HepG2 (cell line): ENCODE data around the gene CAMK1D. TPM values are rescaled to one million over a fixed set of nuclear protein-coding genes. Genes with fewer than 3 reads are reported as not detected.

ENCODE experiments used
- ATAC-seq: fragments of 200-7000 bp; cut with Tn5 transposase; 3 replicates; pipeline ENCODE4 v1.9.1; 2020; ENCODE audit warnings: mild to moderate bottlenecking, moderate library complexity
- BruUV-seq: library from RNA; stranded (reverse); fragments of 400-500 nt; replicated peaks from 2 replicates; lab custom pipeline; 2021; lab: Mats Ljungman, UMichigan
- CTCF ChIA-PET: fragments of 300-600 bp; formaldehyde crosslinking; extraction: SDS; loops from one replicate; lab custom pipeline; 2021; ENCODE audit warnings: low total read pairs, inconsistent platforms, low intra/inter-chr PET ratio; lab: Yijun Ruan, JAX
- POLR2A ChIA-PET: fragments of 350-600 bp; sonication (Branson Sonifier 250); formaldehyde crosslinking; loops from one replicate; lab custom pipeline; 2020; ENCODE audit warnings: antibody characterized with exemption, inconsistent platforms; lab: Yijun Ruan, JAX
- DNase-seq: peaks from one replicate; pipeline ENCODE4 v3.0.0-alpha.2; 2015; ENCODE audit warnings: low spot score
- FAIRE-seq: peaks from 3 replicates; lab custom pipeline; 2011; peaks lifted over from hg19 to GRCh38; lab: Jason Lieb, UNC
- H2AFZ ChIP-seq: one replicate; pipeline ENCODE4 v1.6.1; 2011; ENCODE audit warnings: low read length, inconsistent platforms
- H3K27ac ChIP-seq: fragments of 300-600 bp; 3 replicates; pipeline ENCODE4 v1.8.0; 2011; ENCODE audit warnings: mixed run types, mild to moderate bottlenecking, mixed read lengths, low read length, inconsistent platforms; ENCODE audit not compliant: insufficient read depth; ENCODE audit errors: extremely low read length
- H3K27me3 ChIP-seq, 2 experiments: fragments of 200-600 bp in 1 of 2; 2 replicates in 1 of 2; 3 replicates in 1 of 2; pipeline versions ENCODE4 v1.6.0 to v1.8.0; 2011; ENCODE audit warnings: low read length in 2 of 2, mild to moderate bottlenecking in 2 of 2, moderate library complexity in 2 of 2, inconsistent platforms in 1 of 2; ENCODE audit not compliant: insufficient read depth in 2 of 2, control insufficient read depth in 1 of 2
- H3K36me3 ChIP-seq, 2 experiments: fragments of 200-600 bp in 1 of 2; replicated peaks in 1 of 2; 2 replicates in 1 of 2; 3 replicates in 1 of 2; pipeline versions ENCODE4 v1.5.1 to v1.8.0; 2011; ENCODE audit warnings: low read length in 2 of 2, inconsistent platforms in 1 of 2; ENCODE audit not compliant: insufficient read depth in 2 of 2, control insufficient read depth in 1 of 2
- H3K4me1 ChIP-seq: 2 replicates; pipeline ENCODE4 v1.5.1; 2012; ENCODE audit warnings: low read length, inconsistent platforms; ENCODE audit not compliant: insufficient read depth
- H3K4me2 ChIP-seq: 2 replicates; pipeline ENCODE4 v1.6.0; 2011; ENCODE audit warnings: low read depth, low read length, inconsistent platforms
- H3K4me3 ChIP-seq, 3 experiments: fragments of 200-600 bp in 1 of 3; sonication (generic), shearing (Covaris generic) in 1 of 3; replicated peaks in 1 of 3; 2 replicates each; pipeline ENCODE4 v1.5.1; 2011 to 2016; ENCODE audit warnings: low read length in 3 of 3, inconsistent platforms in 2 of 3, low read depth in 2 of 3, mild to moderate bottlenecking in 2 of 3, control low read depth in 1 of 3, mixed read lengths in 1 of 3; ENCODE audit not compliant: insufficient read depth in 1 of 3
- H3K79me2 ChIP-seq: one replicate; pipeline ENCODE4 v1.6.1; 2011; ENCODE audit warnings: low read length, inconsistent platforms; ENCODE audit not compliant: insufficient read depth
- H3K9ac ChIP-seq: 2 replicates; pipeline ENCODE4 v1.6.0; 2011; ENCODE audit warnings: mild to moderate bottlenecking, low read depth, low read length, inconsistent platforms; ENCODE audit not compliant: insufficient read depth
- H3K9me3 ChIP-seq: 2 replicates; pipeline ENCODE4 v1.5.1; 2012; ENCODE audit warnings: mild to moderate bottlenecking, low read length
- H4K20me1 ChIP-seq: 2 replicates; pipeline ENCODE4 v1.6.0; 2011; ENCODE audit warnings: inconsistent platforms, mild to moderate bottlenecking, low read length, moderate library complexity; ENCODE audit not compliant: insufficient read depth
- DBP ChIP-seq: sonication (generic); formaldehyde crosslinking; IDR thresholded peaks from 2 replicates; pipeline ENCODE4 v1.4.0; 2020; ENCODE audit warnings: missing genetic modification reagents; ENCODE audit errors: not compliant biosample characterization
- NFE2 ChIP-seq: sonication (generic); formaldehyde crosslinking; IDR thresholded peaks from 2 replicates; pipeline ENCODE4 v1.4.0; 2020; ENCODE audit warnings: missing genetic modification reagents
- PRMT3 ChIP-seq: sonication (generic); formaldehyde crosslinking; IDR thresholded peaks from 2 replicates; pipeline ENCODE4 v1.8.1; 2022; ENCODE audit warnings: low read depth, mild to moderate bottlenecking, moderate library complexity, missing genetic modification reagents, borderline replicate concordance
- SOX6 ChIP-seq, 2 experiments: fragments of 450-650 bp in 1 of 2; sonication (generic) in 1 of 2; formaldehyde crosslinking in 1 of 2; IDR thresholded peaks; 2 replicates each; pipeline versions ENCODE4 v1.4.0 to v1.6.1; 2017 to 2020; ENCODE audit warnings: antibody characterized with exemption in 1 of 2, mild to moderate bottlenecking in 1 of 2, missing genetic modification reagents in 1 of 2
- SUZ12 ChIP-seq: fragments of 150-350 bp; IDR thresholded peaks from 2 replicates; pipeline ENCODE4 v1.6.1; 2014; ENCODE audit warnings: low read depth, low read length
- WGBS: methylation state at CpG from one replicate; pipeline ENCODE4 v1.1.6; 2017; ENCODE audit warnings: low lambda C conversion rate; 5-methylcytosine and 5-hydroxymethylcytosine counted together
- in situ Hi-C: cut with HindIII; loops from 2 replicates; pipeline ENCODE4 v1.10.0; 2017; ENCODE audit warnings: low pct_unique_long_range_greater_than_20kb; ENCODE audit not compliant: extremely low pct_ligation_motif_present
- intact Hi-C: fragments of 100-400 bp; cut with micrococcal nuclease; formaldehyde crosslinking; loops from one replicate; pipeline ENCODE4 v1.10.0; 2022; ENCODE audit not compliant: unreplicated experiment
- polyA plus RNA-seq, 8 experiments: library from polyadenylated mRNA; depleted of rRNA in 3 of 8; stranded (reverse) in 7 of 8; unstranded in 1 of 8; fragments of >200 nt; fragmentation: Illumina TruSeq in 4 of 8; extraction: Trizol in 4 of 8; gene quantifications; 2 replicates each; pipeline versions ENCODE4 v1.2.1 to v1.2.3, GENCODE V29; 2011 to 2016; ENCODE audit warnings: low read depth in 4 of 8, missing spikeins in 1 of 8, mixed read lengths in 1 of 8; ENCODE audit not compliant: insufficient read depth in 1 of 8
- total RNA-seq, 5 experiments: library from RNA; depleted of rRNA; stranded (reverse); fragments of >200 nt; fragmentation: Illumina TruSeq; extraction: Trizol; gene quantifications; 2 replicates each; pipeline ENCODE4 v1.2.3, GENCODE V29; 2016; ENCODE audit warnings: low read depth in 1 of 5
- TF ChIP-seq, protein P1 (sequence below): sonication (generic); formaldehyde crosslinking; IDR thresholded peaks from 2 replicates; pipeline ENCODE4 v1.8.0; 2022; ENCODE audit warnings: missing genetic modification reagents, mild to moderate bottlenecking, inconsistent platforms, borderline replicate concordance

CAMK1D gene
- total and polyA plus RNA-seq, 2 of the 13 experiments (the other 11 are each of a cell fraction or from before 2014, with no cell fraction given) = under 0.01 TPM; not detected in 1

GRCh38 chr10:12351447-12351846 lies 2.1 kb downstream of the CAMK1D start:
- Histone ChIP-seq H3K9ac (no peak overlapping the region), H3K36me3 (no peaks in the 10 kb centered on the region), H3K27me3 (peaks cover 5 to 52% of the 10 kb centered on the region in 2 experiments; a peak in 4 of 5 replicates), H3K4me1 (peaks cover 20% of the 10 kb centered on the region), H3K79me2 (no peaks in the 10 kb centered on the region), H2AFZ (no peak overlapping the region)
- ChIA-PET POLR2A (no interaction called here), CTCF (no interaction called here)
- BruUV-seq = no TSS peak
- no peak for FAIRE-seq
- ATAC-seq = no peak
- in situ Hi-C loops = no loop called here
- TF ChIP-seq, protein P1, sequence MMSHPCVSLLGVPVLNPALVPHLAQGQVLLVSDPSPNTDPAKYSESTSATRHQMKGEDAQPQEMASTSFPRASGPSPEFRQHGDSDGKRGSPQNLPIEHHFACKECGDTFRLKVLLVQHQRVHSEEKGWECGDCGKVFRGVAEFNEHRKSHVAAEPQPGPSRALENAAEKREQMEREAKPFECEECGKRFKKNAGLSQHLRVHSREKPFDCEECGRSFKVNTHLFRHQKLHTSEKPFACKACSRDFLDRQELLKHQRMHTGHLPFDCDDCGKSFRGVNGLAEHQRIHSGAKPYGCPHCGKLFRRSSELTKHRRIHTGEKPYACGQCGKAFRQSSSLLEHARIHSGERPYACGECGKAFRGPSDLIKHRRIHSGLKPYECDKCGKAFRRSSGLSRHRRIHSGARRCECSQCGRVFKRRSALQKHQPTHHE (CRISPR knock-in tag) = no peak
- TF ChIP-seq SOX6 (IDR thresholded peaks at IDR 0.05) (no peak), SOX6 (CRISPR knock-in tag; IDR thresholded peaks at IDR 0.05) (no peak), SUZ12 (no peak), NFE2 (CRISPR knock-in tag) (no peak), DBP (CRISPR knock-in tag) (no peak), PRMT3 (CRISPR knock-in tag) (no peak)
- TF ChIP-seq, all 625 proteins: peak for 0
- H3K4me3 ChIP-seq = no peak overlapping the region
- 47% methylated on average over 3 of the region's 8 CpGs for WGBS
- H4K20me1 ChIP-seq = no peaks in the 10 kb centered on the region
- H3K4me2 ChIP-seq = no peak overlapping the region
- intact Hi-C loops = no loop called here
- no peaks in the 10 kb centered on the region for H3K9me3 ChIP-seq
- no peak overlapping the region for H3K27ac ChIP-seq
- DNase-seq = no peak
